Measurements from ENCODE around the gene EEF1AKMT4. TPM values are rescaled to one million over a fixed set of nuclear protein-coding genes. Genes with fewer than 3 reads are reported as not detected.

EEF1AKMT4 gene
- total RNA-seq, 2 donors from 2014 or later: 2.1 TPM

DNA sequence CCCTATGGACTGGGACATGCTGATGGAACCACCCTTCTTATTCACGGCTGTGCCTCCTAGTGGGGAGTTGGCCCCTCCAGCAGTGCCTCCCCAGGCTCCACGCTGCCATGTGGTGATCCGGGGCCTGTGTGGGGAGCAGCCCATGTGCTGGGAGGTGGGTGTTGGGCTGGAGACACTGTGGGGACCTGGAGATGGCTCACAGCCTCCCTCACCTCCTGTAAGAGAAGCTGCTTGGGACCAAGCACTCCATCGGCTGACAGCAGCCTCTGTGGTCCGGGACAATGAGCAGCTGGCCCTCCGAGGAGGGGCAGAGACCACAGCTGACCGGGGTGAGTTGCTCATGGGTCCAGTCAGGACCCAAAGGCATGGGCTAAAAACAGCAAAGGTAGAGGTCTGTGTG lies 9.8 kb upstream of the EEF1AKMT4 start:
- no peak overlapping the region for H3K27ac ChIP-seq
- TF ChIP-seq, protein P1, sequence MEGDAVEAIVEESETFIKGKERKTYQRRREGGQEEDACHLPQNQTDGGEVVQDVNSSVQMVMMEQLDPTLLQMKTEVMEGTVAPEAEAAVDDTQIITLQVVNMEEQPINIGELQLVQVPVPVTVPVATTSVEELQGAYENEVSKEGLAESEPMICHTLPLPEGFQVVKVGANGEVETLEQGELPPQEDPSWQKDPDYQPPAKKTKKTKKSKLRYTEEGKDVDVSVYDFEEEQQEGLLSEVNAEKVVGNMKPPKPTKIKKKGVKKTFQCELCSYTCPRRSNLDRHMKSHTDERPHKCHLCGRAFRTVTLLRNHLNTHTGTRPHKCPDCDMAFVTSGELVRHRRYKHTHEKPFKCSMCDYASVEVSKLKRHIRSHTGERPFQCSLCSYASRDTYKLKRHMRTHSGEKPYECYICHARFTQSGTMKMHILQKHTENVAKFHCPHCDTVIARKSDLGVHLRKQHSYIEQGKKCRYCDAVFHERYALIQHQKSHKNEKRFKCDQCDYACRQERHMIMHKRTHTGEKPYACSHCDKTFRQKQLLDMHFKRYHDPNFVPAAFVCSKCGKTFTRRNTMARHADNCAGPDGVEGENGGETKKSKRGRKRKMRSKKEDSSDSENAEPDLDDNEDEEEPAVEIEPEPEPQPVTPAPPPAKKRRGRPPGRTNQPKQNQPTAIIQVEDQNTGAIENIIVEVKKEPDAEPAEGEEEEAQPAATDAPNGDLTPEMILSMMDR (IDR thresholded peaks at IDR 0.05): no peak
- H3K9me3 ChIP-seq: no peaks in the 10 kb centered on the region
- H3K4me3 ChIP-seq: no peak overlapping the region
- peaks cover 0 to 11% of the 10 kb centered on the region in 2 donors for H3K4me1 ChIP-seq
- DNase-seq (ENCODE audit: low spot score): no peak
- no peaks in the 10 kb centered on the region for H3K27me3 ChIP-seq
- H3K36me3 ChIP-seq: peaks cover 24% of the 10 kb centered on the region

DNA sequence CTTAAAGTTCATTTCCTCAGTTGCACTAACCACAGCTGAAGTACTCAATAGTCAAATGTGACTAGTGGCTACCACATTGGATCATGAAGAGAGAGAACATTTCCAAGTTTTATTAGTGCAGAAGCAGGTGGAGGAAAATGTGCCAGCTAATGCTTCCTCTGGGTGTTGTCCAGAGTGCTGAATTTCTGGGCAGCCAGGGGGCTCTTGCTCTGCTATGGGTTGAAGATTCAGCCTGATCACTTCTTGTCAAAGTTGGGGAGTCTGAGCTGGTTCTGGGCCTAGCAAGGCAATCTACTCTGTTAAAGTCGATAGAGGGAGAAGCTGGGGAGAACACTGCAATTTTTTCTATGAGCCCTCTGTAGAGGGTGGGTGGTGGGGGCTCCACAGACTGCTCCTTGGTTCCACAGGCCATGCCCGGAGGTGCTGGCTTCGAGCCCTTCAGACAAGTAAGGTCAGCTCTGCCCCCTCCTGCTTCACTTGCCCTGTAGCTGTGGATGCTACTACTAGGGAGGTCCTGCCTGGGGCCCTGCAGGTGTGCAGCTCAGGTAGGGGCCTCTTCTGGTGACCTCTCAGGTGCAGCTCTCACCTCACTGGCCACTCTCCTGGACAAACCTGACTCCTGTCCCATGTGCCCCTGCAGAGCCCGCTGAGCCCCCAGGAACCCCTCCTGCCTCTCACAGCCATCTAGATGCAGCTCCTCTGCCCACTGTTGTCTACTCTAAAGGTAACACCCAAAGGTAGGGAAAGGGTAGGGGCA lies 8.9 kb upstream of the EEF1AKMT4 start:
- no peak for DNase-seq (ENCODE audit: low spot score)
- H3K27ac ChIP-seq: no peak overlapping the region
- H3K36me3 ChIP-seq: peaks cover 33% of the 10 kb centered on the region
- TF ChIP-seq, protein P1 (IDR thresholded peaks at IDR 0.05): no peak
- H3K9me3 ChIP-seq: no peaks in the 10 kb centered on the region
- H3K4me3 ChIP-seq: no peak overlapping the region
- H3K4me1 ChIP-seq: peaks cover 0 to 11% of the 10 kb centered on the region in 2 donors
- no peaks in the 10 kb centered on the region for H3K27me3 ChIP-seq

DNA sequence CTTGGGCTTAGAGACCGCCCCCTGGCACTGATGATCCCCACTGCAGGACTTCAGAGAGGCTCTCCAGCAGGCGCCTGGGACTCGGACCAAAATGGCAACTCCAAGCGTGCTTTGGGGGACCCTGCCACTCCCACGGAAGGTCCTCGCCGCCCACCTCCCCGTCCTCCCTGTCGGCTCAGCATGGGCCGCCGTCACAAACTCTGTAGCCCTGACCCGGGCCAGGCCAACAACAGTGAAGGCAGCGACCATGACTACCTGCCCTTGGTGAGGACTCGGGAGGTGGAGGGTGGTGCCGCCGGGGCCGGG lies 8.4 kb upstream of the EEF1AKMT4 start:
- Histone ChIP-seq H3K27ac (no peak overlapping the region), H3K4me1 (peaks cover 0 to 11% of the 10 kb centered on the region in 2 donors), H3K9me3 (no peaks in the 10 kb centered on the region), H3K27me3 (no peaks in the 10 kb centered on the region), H3K4me3 (no peak overlapping the region), H3K36me3 (peaks cover 34% of the 10 kb centered on the region)
- TF ChIP-seq, protein P1 (IDR thresholded peaks at IDR 0.05): no peak
- no peak for DNase-seq (ENCODE audit: low spot score)

DNA sequence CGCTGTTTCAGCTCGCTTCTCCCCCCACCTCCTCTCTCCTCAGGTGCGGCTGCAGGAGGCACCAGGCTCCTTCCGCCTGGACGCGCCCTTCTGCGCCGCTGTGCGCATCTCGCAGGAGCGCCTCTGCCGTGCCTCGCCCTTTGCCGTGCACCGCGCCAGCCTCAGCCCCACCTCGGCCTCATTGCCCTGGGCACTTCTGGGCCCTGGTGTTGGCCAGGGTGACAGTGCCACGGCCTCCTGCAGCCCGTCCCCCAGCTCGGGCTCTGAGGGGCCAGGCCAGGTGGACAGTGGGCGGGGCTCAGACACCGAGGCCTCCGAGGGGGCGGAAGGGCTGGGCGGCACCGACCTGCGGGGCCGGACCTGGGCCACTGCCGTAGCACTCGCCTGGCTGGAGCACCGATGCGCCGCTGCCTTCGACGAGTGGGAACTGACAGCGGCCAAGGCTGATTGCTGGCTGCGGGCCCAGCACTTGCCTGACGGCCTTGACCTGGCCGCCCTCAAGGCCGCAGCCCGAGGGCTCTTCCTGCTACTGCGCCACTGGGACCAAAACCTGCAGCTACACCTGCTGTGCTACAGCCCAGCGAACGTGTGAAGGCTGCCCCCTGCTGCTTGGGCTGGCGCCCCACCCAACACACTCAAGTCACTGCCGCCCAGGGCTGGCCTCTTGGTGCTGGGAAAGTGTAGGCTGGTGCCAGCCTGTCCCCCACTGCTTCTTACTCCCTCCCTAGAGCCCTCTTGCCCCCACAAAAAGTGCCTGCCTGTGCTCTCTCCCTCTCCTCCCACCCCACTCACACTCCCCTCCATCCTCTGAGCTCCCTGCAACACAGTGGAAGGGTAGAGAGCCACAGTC lies 7.8 kb upstream of the EEF1AKMT4 start:
- no peaks in the 10 kb centered on the region for H3K27me3 ChIP-seq
- TF ChIP-seq, protein P1 (IDR thresholded peaks at IDR 0.05): peak in 1 of 2 donors; percentile 61
- H3K4me1 ChIP-seq: peaks cover 0 to 11% of the 10 kb centered on the region in 2 donors
- peaks cover 34% of the 10 kb centered on the region for H3K36me3 ChIP-seq
- no peak for DNase-seq (ENCODE audit: low spot score)
- no peak overlapping the region for H3K4me3 ChIP-seq
- no peak overlapping the region for H3K27ac ChIP-seq
- H3K9me3 ChIP-seq: no peaks in the 10 kb centered on the region

DNA sequence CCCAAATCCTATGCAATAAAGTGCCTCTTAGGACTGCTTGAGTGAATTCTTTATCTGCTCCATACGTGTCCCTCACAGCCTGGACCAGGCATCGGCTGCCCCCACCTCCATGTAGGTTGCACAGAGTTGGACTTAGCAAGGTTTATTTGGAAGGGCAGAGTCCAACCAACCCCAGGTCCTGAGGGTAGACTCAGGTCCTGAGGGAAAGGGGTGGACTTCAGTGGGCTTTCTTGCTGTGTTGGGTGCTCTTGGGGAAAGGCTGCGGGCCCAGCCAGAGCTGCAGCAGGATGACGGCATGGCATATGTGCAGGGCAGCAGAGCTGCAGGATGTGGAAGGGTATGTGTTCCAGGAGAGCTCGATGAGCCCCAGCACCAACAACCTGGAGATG lies 7.2 kb upstream of the EEF1AKMT4 start:
- H3K27ac ChIP-seq: no peak overlapping the region
- H3K9me3 ChIP-seq: no peaks in the 10 kb centered on the region
- TF ChIP-seq, protein P1 (IDR thresholded peaks at IDR 0.05): no peak
- H3K36me3 ChIP-seq: peaks cover 34% of the 10 kb centered on the region
- H3K4me1 ChIP-seq: peaks cover 0 to 13% of the 10 kb centered on the region in 2 donors
- no peak for DNase-seq (ENCODE audit: low spot score)
- no peak overlapping the region for H3K4me3 ChIP-seq
- no peaks in the 10 kb centered on the region for H3K27me3 ChIP-seq

All from right atrium auricular region (tissue), 2 donors.